Gastrocnemius medialis (tissue), 4 donors: ENCODE data around the gene TLR9.

Source experiments
- CTCF ChIP-seq, 5 experiments: fragments of 450-650 bp in 3 of 5; fragments of 200-600 bp in 2 of 5; sonication (generic) in 2 of 5; IDR thresholded peaks in 4 of 5; conservative IDR thresholded peaks in 1 of 5; 1 replicate in 4 of 5; 2 replicates in 1 of 5; pipeline ENCODE4 v1.5.1; 2016 to 2019; ENCODE audit warnings: antibody characterized with exemption in 5 of 5, mild to moderate bottlenecking in 3 of 5, moderate library complexity in 3 of 5
- POLR2A ChIP-seq, 2 donors: fragments of 450-650 bp; IDR thresholded peaks; one replicate each; pipeline ENCODE4 v1.6.1; 2017; ENCODE audit warnings: antibody characterized with exemption in 2 of 2, mild to moderate bottlenecking in 2 of 2, moderate library complexity in 2 of 2

- TF ChIP-seq CTCF (IDR thresholded peaks at IDR 0.05 in 4 of 5, conservative IDR thresholded peaks at IDR 0.05 in 1 of 5), result no peak
- no peak for TF ChIP-seq POLR2A (IDR thresholded peaks at IDR 0.05)
Observed at GRCh38 chr3:52247409-52248164, 22.1 kb upstream of the TLR9 start.
